AG04450 (cell line): Measurements from ENCODE around the gene PTPRE. TPM values are rescaled to one million over a fixed set of nuclear protein-coding genes. Genes with fewer than 3 reads are reported as not detected.

ENCODE experiments used
- CTCF ChIA-PET: fragments of 300-600, 350-600 bp; formaldehyde crosslinking; extraction: SDS; loops from one replicate; lab custom pipeline; 2022; ENCODE audit warnings: antibody characterized with exemption, inconsistent platforms; lab: Charles Lee
- POLR2A ChIA-PET: fragments of 350-600 bp; formaldehyde crosslinking; extraction: SDS; loops from one replicate; lab custom pipeline; 2021; ENCODE audit warnings: antibody characterized with exemption, inconsistent platforms; lab: Yijun Ruan, JAX
- DNase-seq: peaks from one replicate; pipeline ENCODE4 v3.0.0-alpha.2; 2011; ENCODE audit warnings: low read depth, low spot score
- H3K27ac ChIP-seq: one replicate; pipeline ENCODE4 v1.5.1; 2012; ENCODE audit warnings: low read depth, low read length, control low read depth
- H3K27me3 ChIP-seq: one replicate; pipeline ENCODE4 v1.6.0; 2012; ENCODE audit warnings: low read length; ENCODE audit not compliant: control insufficient read depth, insufficient read depth
- H3K4me3 ChIP-seq: 2 replicates; pipeline ENCODE4 v1.5.1; 2011; ENCODE audit warnings: mild to moderate bottlenecking, low read depth, low read length, control low read depth
- H3K9me3 ChIP-seq: 2 replicates; pipeline ENCODE4 v1.5.1; 2012; ENCODE audit warnings: low read length; ENCODE audit not compliant: control insufficient read depth, insufficient read depth
- CTCF ChIP-seq: IDR thresholded peaks from 2 replicates; pipeline ENCODE4 v1.5.1; 2011; ENCODE audit warnings: low read depth, low read length, control low read depth, inconsistent platforms
- polyA plus RNA-seq: library from polyadenylated mRNA; depleted of rRNA; stranded (reverse); fragments of >200 nt; gene quantifications from 2 replicates; pipeline ENCODE4 v1.2.3, GENCODE V29; 2011

PTPRE gene
- polyA plus RNA-seq, 1 experiment: 0.38 TPM

DNA sequence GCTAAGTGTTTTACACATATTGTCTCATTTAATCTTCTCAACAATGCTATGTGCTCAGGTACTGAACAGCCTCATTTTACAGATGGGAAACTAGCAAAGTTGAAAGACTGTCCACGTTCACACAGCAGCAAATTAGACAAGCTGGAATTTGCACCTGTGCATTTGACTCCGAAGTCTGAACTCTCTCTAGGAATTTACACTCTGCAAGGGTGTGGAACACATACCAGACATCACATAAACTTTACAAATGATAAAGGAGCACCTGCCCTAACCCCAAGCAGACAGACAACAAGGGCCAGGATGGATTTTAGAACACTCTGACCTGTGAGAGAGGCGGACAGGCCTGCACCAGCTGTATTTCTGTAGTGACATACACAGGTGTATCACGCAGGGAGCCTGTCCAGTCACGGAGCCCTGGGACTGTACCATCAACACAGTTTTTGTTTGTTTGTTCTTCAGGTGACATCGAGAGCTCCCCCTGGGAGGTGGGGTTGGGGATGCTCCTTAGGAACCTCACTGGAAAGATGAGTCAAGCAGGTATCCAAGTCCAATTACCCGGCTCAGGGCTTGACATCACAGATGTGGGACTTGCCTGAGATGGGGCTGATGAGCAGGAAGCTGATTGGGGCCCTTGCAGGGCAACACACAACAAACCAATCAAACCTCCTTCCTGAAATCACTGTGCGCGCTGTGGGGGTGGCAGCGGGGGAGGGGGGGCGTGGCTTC lies 188.3 kb downstream of the PTPRE start:
- H3K4me3 ChIP-seq: no peak overlapping the region
- no peaks in the 10 kb centered on the region for H3K27me3 ChIP-seq
- no peaks in the 10 kb centered on the region for H3K9me3 ChIP-seq
- TF ChIP-seq CTCF: no peak
- no peak for DNase-seq
- ChIA-PET CTCF (no interaction called here), POLR2A (no interaction called here)
- H3K27ac ChIP-seq: no peak overlapping the region

GRCh38 chr10:128095753-128096469 lies 189.0 kb downstream of the PTPRE start:
- ChIA-PET POLR2A (no interaction called here), CTCF (no interaction called here)
- Histone ChIP-seq H3K27me3 (no peaks in the 10 kb centered on the region), H3K27ac (no peak overlapping the region), H3K4me3 (no peak overlapping the region), H3K9me3 (no peaks in the 10 kb centered on the region)
- no peak for TF ChIP-seq CTCF
- DNase-seq: no peak

- Histone ChIP-seq H3K9me3 (no peaks in the 10 kb centered on the region), H3K27ac (no peak overlapping the region), H3K27me3 (no peaks in the 10 kb centered on the region), H3K4me3 (no peak overlapping the region)
- POLR2A ChIA-PET: no interaction called here
- DNase-seq: no peak
- CTCF ChIA-PET: no interaction called here
- no peak for TF ChIP-seq CTCF
Measured at GRCh38 chr10:128096486-128097199, 189.7 kb downstream of the PTPRE start.

GRCh38 chr10:128097783-128098182 lies 190.9 kb downstream of the PTPRE start:
- H3K27me3 ChIP-seq: no peaks in the 10 kb centered on the region
- no peak overlapping the region for H3K27ac ChIP-seq
- H3K9me3 ChIP-seq: no peaks in the 10 kb centered on the region
- ChIA-PET CTCF (interaction anchor here (0.8 kb wide), 1 partner anchor 29 kb away, joined by 3 read pairs; no protein-coding TSS in a partner anchor), POLR2A (no interaction called here)
- no peak for DNase-seq
- no peak for TF ChIP-seq CTCF
- no peak overlapping the region for H3K4me3 ChIP-seq
